GM18519 (cell line): ENCODE results near the gene PLA2G4A.

Source experiments
- ATAC-seq: cut with Tn5 transposase; IDR thresholded peaks from one replicate; pipeline ENCODE4 v1.9.1; 2021; ENCODE audit warnings: mild to moderate bottlenecking, moderate library complexity; ENCODE audit not compliant: unreplicated experiment, low FRiP score

The PLA2G4A gene

DNA sequence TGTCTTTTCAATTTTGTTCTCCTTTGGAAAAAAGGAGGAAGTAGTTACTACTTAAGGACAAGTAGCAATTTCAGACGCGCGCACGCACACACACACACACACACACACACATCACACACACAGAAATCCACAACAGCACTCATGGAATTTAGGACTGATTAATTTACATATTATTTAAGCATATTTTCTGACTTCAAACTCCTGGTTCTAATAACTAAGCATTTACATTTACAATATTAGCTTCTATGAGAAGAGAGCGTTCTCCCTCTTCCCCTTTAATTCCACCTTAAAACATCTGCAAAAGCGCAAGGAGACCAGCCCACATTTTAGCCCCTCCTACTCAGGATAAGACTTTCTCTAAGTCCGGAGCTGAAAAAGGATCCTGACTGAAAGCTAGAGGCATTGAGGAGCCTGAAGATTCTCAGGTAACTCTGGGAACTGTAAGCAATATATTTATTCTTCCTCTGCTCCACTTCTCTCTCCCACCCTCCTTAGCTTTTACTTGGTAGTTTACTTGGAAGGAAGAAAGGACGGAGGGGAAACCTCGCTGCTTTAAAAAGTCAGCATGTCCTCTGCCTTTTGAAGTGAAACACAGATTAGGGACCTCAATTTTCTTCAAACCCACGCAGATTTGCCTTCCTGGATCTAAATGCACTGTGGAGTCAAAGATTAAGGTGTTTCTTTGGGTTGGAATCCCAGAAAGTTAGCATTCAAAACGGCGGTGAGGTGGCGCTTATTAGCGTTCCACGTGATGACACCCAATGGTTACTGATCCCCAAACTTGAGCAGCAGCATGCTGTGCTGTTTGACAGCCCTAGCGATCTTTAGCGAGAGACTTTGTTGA lies at the start of gene PLA2G4A:
PLA2G4A (plus strand) TSS at position 339 of the 844 bp plus-strand sequence. CDS start 25,406 bp downstream, outside the sequence.
- ATAC-seq = peak; percentile 70

DNA sequence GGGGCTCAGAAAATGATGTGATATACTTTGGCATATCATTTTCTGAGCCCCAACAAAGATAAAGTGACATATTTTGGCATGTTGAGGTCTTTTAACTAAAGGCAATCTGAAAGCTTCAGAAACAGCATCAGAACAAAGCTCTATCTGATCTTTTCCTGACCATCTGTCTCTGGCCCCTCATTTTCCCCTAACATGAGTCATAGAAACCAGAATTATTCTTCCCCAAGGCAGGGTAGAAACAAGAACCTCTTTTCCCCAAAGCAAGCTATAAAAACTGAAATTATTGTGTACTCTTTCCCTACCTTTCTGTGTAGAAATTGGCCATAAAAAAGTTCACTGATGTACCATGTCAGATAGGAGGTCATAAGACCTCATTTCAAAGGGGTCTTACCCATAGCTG lies 48.7 kb upstream of the PLA2G4A start:
- no peak for ATAC-seq

DNA sequence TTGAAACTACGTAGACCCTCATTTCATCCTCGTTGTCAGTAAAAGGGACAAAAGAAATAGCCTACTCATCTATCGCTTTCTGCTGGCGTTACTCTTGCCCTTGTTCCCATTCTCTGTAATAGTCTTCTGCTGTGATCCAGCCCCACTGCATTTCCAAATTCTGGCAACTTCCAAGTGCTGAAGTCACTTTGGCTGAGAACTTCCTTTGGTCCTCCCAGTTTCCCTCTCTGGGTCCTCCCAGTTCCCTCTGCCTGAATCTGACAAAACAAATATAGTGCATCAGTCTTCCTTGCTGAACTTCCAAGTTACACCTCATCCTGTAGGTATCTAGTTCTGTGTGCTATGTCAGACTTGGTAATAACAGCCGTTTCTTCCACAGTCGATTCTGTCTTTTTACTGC lies 47.0 kb upstream of the PLA2G4A start:
- ATAC-seq = no peak

DNA sequence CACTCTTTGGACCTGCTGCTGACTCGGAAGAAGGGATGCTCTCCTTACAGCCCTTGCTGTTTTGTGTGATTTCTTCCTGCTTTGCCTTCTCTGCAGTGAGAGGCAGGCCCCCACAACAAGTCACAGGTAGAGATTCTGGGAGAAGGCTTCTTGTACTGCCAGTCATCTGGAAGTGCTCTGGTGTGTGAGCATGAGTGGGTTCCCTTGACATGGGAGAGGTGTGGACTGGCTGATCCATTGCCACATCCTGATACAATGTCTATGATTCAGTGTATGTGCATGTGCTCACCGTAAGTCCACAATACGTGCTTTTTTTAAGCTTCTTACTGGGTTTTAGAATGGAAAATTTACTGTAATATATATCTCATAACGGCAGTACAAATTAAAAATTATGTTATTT lies 46.0 kb upstream of the PLA2G4A start:
- no peak for ATAC-seq

DNA sequence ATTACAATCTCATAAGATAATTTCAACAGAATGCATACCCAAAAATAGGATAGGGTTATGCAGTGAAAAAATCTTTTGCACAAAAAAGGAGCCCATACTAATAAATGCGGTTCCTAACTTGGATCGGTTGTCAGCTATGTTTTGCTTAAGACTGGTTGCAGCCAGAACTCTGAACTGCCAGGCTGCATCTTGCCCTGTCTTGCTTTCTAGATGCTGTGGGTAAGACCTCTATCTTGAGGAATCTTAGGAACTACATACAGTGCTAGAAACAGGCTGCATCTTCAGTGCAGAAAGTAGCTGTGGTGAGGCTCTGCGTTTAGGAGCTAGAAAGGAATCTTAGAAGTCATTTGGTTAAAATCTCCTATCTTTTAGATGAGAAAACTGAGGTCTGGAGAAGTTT lies 45.6 kb upstream of the PLA2G4A start:
- no peak for ATAC-seq

DNA sequence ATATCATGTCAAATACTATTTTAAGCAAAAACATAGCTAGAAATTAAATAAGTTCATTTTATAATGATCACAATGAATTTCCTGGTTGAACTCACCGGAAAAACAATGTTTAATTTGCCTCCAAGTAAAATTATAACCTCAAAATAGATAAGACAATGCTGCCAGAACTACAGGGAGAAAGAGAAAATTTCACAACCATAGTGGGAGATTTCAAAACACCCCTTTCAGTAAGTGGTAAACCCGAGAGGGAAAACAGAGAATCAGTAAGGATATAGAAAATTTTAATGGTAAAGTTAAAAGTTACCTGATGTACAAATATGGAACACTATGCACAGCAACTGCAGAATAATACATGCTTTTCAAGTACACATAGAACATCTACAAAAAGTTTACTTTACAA lies 43.2 kb upstream of the PLA2G4A start:
- no peak for ATAC-seq

DNA sequence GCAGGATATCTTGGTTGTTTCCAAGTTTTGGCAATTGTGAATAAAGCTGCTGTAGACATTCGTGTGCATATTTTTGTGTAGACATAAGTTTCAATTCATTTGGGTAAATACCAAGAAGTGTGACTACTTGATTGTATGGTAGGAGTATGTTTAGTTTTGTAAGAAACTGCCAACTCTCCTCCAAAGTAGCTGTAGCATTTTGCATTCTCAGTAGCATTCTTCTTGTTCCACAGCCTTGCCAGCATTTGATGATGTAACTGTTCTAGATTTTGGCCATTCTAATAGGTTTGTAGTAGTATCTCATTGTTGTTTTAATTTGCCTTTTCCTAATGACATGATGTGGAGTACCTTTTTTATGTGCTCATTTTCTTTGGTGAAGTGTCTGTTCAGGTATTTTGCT lies 38.6 kb upstream of the PLA2G4A start:
- ATAC-seq = no peak

DNA sequence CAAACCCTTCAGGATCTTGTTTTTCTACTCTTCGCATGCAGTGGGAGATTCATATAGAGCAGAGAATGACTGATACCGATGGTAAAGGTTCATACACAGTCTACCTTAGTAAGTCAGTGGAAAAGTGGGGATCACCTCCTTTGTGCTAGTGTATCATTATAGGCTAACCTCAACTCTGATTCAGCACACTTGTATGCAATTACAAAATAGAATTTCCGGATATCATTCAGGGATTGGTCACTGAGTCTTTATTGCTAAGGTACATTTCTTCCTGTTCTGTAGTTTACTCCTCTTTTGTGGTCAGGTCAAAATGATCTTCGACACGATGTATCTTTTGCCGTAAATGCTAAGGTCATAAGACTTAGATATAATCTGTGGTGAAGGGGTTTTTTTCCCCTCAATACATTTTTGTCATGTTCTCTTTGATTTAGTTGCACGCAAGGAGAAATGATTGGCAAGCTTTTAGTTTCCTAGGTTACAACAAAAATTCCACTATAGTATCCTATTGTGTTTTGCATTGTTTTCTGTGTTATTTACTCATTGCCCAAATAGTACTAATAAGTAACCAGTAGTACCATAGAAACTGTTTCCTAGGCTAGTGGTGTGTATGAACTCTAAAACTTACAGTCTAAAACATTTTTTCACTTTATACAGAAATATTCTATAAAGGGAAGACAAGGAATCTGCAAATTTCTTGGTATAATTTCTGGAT lies 35.7 kb upstream of the PLA2G4A start:
- ATAC-seq = no peak

DNA sequence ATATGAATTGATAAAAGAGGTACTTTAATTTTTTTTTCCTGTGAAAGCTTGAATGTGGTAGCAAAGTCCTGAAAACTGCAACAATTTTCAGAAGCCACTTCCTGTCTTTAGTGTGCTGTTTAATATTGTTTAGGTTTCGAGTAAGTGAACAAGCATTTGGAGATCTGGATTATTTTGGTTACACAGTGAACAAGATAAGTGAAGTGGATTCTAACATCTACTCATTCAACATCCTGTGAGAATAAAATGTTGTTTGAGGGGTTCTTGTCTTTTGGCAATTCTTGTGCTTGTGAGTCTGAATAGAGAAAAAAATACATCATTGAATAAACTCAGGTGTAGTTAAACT lies 35.2 kb upstream of the PLA2G4A start:
- ATAC-seq = no peak

DNA sequence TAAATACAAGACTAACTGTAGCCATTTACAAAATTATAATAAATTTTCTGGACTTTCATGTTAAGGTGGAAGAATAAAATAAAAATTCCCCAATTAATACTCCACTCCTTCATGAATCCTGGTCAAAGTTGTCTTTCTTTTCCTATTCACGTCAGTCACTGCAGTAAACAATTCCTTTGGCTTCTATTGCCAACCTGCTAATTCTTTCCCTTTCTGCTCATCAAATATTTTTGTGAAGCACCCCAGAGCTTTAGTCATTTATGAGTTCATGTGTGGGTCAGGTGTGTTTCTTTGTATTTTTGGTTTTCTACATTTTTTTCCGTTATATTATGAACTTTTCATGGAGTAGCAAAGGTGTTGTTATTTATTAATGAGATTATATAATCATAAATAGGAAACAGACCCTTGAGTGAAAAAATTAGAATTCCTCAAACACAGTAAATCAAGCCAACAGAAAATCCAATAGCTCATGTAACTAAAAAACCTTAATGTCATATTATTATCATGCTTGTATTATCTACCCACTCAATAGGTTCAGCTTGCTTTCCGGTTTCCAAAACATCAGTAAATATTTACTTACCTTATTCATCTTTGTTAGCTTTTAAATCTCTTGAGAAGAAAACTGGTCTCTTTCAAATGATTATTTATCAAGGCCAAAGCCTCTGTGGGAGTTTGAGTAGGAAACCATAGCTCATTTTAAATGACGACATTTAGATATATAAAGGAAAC lies 29.6 kb upstream of the PLA2G4A start:
- no peak for ATAC-seq

DNA sequence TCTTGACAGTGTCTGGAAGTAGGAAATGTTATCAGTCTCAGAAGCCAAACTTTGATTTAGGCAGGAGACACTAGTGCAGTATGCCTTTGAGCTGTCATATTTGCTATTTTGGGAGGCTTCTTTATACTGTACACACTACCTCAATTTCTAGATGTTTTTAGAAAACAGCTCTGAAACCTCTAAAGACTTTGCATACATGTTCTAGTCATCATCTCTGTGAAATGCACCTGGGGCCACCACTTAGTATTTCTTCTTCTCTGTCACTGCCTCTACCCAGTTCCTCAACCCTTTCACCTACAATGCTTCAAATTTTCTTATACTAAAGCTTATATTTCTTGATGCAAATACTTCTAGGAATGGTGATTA lies 29.1 kb upstream of the PLA2G4A start:
- peak; percentile 93 for ATAC-seq

DNA sequence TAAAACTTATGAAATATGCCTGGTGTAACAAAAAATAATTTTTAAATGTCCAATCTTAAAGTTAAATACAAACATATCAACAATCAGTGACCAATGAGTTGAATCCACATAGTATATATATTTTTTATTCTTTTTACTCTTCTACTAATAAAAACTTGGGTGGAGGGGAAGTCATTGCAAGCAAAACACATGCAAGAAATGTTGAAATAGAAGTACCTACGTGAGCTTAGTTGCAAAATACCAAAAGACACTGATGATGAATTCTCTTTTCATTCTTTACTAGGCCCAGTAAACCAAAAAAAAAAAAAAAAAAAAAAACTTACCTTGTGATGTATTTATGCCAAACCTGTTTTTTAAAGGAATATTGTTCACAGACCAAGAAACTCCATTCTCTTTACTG lies 26.4 kb upstream of the PLA2G4A start:
- ATAC-seq = no peak

DNA sequence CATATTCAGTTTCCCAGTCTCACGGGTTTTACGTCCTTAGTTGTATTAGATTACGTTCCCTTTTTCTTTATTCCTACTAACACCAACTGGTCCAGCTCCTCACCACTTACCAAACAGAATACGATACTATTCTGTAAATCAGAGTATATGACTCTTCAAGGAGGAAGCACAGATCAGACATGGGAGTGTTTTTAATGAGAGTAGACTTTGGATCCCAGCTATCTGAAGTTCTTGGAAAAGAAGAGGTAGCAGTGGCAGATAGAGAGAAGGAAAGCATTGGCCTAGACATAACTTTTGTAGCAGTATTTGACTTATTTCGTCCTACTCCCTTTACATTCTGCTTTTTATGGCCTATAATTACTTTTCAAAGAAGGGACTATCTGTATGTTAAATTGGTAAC lies 24.1 kb upstream of the PLA2G4A start:
- ATAC-seq = no peak

DNA sequence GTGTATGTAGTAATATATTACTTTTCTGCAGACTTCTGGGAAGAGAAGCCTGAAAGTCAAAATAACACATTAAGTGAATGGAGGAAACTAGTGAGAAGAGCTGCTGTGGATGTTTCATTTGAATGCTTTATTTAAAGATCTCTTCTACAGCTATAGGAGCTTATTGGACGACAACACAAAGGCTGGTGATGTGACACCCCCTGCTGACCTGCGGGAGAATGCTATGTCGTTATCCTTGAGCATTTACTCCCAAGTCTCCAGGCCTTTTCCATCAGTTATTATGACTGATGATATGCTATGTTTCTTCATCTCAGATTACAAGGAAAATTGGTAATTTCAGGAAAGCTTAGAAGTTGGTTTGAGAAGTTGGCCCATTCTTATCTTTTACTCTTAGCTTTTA lies 22.3 kb upstream of the PLA2G4A start:
- peak; percentile 60 for ATAC-seq

DNA sequence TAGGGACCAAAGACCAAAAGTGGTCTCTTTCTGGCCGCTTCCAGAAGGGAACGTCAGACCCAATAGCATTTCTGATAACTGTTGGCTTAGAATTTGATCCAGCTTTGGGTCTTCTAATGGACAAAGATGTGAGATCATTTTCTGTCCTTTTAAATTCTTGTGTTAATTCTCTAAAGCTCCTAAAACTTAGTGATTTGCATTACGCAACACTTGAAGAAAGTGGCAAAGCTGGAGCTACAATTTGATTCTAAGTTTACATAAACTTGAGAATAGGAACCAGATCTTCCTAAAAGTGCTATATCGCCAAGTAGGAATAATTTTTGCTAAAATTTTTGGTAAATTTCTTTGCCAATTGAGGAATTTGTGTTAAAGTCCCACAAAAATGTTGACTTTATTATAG lies 21.6 kb upstream of the PLA2G4A start:
- ATAC-seq = no peak

DNA sequence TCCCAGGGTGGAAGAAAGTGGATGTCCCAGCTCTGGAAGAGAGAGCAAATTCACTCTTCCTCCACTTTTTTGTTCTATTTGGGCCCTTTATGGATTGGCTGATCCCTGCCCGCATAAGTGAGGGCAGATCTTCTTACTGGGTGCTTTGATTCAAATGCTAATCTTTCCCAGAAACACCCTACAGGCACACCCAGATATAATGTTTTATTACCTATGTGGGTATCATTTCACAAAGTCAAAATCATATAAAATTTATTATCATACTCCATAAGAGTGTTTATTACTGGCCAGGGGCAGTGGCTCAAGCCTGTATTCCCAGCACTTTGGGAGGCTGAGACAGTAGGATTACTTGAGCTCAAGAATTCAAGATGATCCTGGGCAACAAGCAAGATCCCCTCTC lies 16.9 kb upstream of the PLA2G4A start:
- ATAC-seq = no peak

DNA sequence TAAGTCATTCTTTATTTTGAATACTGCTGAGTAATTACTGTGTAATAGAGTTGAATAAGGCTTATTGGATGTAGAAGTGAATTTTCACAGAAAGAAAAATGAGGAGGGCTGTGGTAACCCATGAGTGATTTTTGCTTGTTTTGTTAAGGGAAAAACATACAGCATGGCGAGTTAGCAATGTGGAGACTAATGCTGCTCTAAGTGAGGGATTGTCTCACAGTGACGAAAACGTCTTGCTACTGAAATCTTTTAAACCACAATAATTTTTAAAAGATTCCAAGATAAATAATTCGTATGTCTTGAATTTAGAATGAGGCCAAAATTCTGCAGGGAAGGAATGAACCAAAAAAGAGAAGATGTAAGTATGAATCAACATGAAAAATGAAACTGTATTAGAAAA lies 16.2 kb upstream of the PLA2G4A start:
- no peak for ATAC-seq

DNA sequence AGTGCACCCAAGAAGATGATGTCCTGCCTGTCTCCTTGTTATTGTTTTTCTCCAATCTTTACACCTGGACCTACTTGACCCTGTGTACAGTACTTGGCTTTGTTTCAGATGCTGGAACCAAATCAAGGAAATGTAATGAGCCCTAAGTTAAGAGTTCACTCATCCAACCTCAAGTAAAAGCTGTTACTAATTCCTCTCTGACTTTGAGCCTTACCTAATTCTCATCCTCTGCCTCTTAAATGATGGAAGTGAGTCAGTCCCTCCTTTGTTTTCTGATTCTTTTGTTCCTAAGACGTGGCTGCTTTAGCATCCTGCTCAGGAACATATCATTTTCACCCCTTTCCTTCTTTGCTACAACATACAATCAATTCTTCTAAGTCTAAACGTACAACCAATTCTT lies 15.3 kb upstream of the PLA2G4A start:
- no peak for ATAC-seq

DNA sequence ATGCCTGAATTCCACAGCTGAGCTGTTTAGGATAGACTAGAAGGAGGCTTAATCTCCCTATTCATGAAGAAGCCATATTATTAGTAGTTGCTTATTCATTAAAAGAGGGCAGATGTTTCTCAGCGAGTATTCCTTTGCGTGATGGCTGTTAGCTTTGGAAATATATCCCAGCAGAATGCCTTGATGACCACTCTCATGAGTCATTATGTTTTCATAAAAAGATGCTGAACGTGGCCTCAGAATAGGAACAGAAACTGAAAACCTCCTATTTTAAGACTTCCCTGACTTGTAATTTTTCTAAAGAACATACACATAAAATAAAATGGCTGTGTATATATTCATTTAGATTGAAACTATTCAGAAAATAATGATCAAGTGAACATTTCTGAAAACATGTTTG lies 9.6 kb upstream of the PLA2G4A start:
- peak; percentile 75 for ATAC-seq

DNA sequence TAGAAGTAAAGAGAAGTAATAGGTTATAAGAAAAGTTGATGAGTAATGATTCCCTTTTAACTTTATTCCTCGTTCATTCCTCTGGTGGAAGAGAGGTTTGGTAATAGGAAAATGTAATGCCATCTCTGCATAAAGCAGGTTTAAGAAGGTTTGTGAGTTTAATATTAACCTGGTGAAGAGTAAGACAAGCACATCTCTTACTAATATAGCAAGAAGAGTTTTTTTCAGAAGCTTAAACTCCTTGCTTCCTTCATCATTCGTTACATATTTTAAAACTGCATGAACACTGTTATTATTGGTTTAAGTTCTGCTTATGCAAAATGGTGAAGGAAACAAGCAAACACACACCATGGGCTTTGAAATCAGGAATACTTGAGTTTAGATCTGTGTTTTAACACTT lies 9.2 kb upstream of the PLA2G4A start:
- ATAC-seq = peak; percentile 12
